H1 (cell line): ENCODE results near the gene STXBP4. TPM values are rescaled to one million over a fixed set of nuclear protein-coding genes. Genes with fewer than 3 reads are reported as not detected.

Experiments
- RNF2 ChIP-seq: fragments of 200-900, 300-1000 bp; sonication (generic); IDR thresholded peaks from 2 replicates; pipeline ENCODE4 v1.7.1; 2016; ENCODE audit warnings: borderline replicate concordance, low read depth, mild to moderate bottlenecking, antibody characterized with exemption, low read length; ENCODE audit not compliant: poor library complexity, severe bottlenecking; ENCODE audit errors: missing control alignments
- polyA plus RNA-seq, 7 experiments: library from polyadenylated mRNA; depleted of rRNA in 3 of 7; stranded (reverse) in 5 of 7; unstranded in 2 of 7; fragments of >200 nt in 5 of 7; fragments of 200-250 nt in 2 of 7; gene quantifications; 1 replicate in 5 of 7; 2 replicates in 1 of 7; 4 replicates in 1 of 7; pipeline versions ENCODE4 v1.2.1 to v1.2.3, GENCODE V29; 2011 to 2013; ENCODE audit warnings: missing spikeins in 2 of 7, mixed read lengths in 2 of 7
- total RNA-seq: library from RNA; stranded (reverse); fragmentation: NEBNext Ultra II Directional; extraction: Animal tissue kit (Norgen Biotek cat#: 25700); gene quantifications from 2 replicates; pipeline ENCODE4 v1.2.1, GENCODE V29; 2021

STXBP4 gene
- total and polyA plus RNA-seq, 2 of the 8 experiments (the other 6 are each of a cell fraction or from before 2014, with no cell fraction given), result 3.2 to 18.5 TPM

DNA sequence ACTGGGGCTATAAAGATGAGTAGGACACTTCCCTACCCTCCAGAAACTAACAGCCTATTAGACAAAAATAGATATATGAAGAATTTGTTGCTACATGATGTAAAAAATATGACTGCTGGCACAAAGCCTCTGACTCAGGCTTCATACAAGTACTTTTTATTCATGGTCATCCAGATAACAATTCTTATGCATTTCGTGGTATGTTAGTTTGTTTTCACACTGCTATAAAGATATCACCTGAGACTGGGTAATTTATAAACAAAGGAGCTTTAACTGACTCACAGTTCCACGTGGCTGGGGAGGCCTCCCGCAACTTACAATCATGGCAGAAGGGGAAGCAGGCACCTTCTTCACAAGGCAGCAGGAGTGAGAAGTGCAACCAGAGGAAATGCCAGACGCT, 183.7 kb downstream of the STXBP4 start (continued):
- no peak for TF ChIP-seq RNF2
